B cell (primary cell): ENCODE measurements around the gene AP1S3.

Experiments used
- EZH2 ChIP-seq: IDR thresholded peaks from 2 replicates; pipeline ENCODE4 v1.6.1; 2012; ENCODE audit warnings: borderline replicate concordance, low read depth, mild to moderate bottlenecking, moderate library complexity, low read length; ENCODE audit not compliant: insufficient read depth, poor library complexity, severe bottlenecking
- TF ChIP-seq, protein P1 (sequence below): fragments of 200-600 bp; IDR thresholded peaks from one replicate; pipeline ENCODE4 v1.8.0; 2022; ENCODE audit warnings: antibody characterized with exemption, mild to moderate bottlenecking

GRCh38 chr2:223731503-223731902, 105.9 kb downstream of the AP1S3 start:
- TF ChIP-seq, protein P1, sequence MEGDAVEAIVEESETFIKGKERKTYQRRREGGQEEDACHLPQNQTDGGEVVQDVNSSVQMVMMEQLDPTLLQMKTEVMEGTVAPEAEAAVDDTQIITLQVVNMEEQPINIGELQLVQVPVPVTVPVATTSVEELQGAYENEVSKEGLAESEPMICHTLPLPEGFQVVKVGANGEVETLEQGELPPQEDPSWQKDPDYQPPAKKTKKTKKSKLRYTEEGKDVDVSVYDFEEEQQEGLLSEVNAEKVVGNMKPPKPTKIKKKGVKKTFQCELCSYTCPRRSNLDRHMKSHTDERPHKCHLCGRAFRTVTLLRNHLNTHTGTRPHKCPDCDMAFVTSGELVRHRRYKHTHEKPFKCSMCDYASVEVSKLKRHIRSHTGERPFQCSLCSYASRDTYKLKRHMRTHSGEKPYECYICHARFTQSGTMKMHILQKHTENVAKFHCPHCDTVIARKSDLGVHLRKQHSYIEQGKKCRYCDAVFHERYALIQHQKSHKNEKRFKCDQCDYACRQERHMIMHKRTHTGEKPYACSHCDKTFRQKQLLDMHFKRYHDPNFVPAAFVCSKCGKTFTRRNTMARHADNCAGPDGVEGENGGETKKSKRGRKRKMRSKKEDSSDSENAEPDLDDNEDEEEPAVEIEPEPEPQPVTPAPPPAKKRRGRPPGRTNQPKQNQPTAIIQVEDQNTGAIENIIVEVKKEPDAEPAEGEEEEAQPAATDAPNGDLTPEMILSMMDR = no peak
- no peak for TF ChIP-seq EZH2
